Measurements from ENCODE around the gene ZFYVE19.

DNA sequence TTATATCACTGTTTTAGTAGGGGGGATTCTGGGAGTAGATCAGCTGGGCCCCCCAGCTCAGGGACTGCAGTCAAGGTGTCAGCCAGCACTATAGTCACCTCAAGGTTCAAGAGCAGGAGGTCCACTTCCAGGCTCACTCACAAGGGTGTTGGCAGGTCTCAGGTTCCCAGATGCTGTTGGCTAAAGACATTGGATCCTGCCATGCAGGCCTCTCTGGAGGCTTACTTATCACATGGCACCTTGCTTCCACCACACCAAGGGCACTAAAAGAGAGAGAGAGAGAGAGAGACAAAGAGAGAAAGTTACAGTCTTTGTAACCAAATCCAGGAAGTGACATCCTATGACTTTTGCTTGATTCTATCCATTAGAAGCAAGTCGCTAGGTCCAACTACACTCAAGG, 29.1 kb downstream of the ZFYVE19 start:
- TF ChIP-seq, protein P1, sequence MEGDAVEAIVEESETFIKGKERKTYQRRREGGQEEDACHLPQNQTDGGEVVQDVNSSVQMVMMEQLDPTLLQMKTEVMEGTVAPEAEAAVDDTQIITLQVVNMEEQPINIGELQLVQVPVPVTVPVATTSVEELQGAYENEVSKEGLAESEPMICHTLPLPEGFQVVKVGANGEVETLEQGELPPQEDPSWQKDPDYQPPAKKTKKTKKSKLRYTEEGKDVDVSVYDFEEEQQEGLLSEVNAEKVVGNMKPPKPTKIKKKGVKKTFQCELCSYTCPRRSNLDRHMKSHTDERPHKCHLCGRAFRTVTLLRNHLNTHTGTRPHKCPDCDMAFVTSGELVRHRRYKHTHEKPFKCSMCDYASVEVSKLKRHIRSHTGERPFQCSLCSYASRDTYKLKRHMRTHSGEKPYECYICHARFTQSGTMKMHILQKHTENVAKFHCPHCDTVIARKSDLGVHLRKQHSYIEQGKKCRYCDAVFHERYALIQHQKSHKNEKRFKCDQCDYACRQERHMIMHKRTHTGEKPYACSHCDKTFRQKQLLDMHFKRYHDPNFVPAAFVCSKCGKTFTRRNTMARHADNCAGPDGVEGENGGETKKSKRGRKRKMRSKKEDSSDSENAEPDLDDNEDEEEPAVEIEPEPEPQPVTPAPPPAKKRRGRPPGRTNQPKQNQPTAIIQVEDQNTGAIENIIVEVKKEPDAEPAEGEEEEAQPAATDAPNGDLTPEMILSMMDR (IDR thresholded peaks at IDR 0.05): no peak
- no peak for TF ChIP-seq POLR2A (IDR thresholded peaks at IDR 0.05)
